ENCODE data around the gene ZC3H7B. TPM values are rescaled to one million over a fixed set of nuclear protein-coding genes. Genes with fewer than 3 reads are reported as not detected.

The ZC3H7B gene
- total RNA-seq, 2 experiments from 2014 or later = 29.5 to 32.7 TPM

DNA sequence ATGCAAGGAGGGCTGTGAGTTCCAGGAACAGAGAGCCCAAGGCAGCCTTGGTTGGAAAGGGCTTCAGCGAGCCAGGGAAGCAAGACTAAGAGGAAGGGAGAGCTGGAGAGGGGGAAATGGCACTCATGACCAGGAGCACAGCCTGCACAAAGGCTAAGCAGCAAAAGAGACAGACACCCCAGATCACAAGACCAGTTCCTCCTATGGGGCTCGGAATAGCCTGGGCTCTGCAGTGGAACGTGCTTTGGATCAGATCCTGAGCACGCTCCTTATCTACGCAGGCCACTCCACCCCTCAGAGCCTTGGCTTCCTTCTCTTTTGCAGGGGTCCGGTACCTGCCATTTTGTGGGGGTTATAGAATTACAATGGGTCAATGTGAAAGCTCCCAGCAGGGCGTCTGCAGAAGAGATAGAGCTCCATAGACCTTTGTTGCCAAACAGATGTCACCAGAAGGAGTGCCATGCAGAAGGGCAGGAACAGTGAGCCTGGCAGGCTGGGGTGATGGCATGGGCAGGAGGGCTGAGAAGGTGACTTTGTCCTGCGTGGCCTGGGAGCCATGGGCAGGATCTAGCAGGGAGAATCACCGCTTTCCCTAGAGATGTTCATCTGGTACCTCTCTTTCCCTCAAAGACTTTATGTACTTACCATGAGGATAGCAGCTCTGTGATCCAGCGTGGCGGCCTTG is 33.8 kb downstream of the ZC3H7B start:
- H3K36me3 Mint-ChIP-seq (ENCODE audit: low read depth) = peaks cover 53% of the 10 kb centered on the region
- ATAC-seq (ENCODE audit: poor library complexity) (no peak), DNase-seq (peak in 1 of 14 experiments; percentile 7)
- peaks cover 9% of the 10 kb centered on the region for H3K4me1 ChIP-seq (ENCODE audit: insufficient read depth, low read length)
- H3K4me1 Mint-ChIP-seq (ENCODE audit: low read depth) = peaks cover 10% of the 10 kb centered on the region
- H3K4me3 ChIP-seq (ENCODE audit: low read length) = no peak overlapping the region
- POLR2A ChIA-PET = interaction anchor here (0.6 to 0.7 kb wide), 2 partner anchors 142 to 479 kb away, joined by 3 read pairs; partner anchors contain the start of gene ST13
- H3K27ac Mint-ChIP-seq = peak overlapping the region; percentile 19
- H3K9me3 ChIP-seq (ENCODE audit: control insufficient read depth in 1 of 2, insufficient read depth in 1 of 2, low read length in 2 of 2) = no peaks in the 10 kb centered on the region
- no peak for TF ChIP-seq CTCF (IDR thresholded peaks at IDR 0.05)
- intact Hi-C loops (cut with DNase I, micrococcal nuclease) = no loop called here
- H3K27ac ChIP-seq (ENCODE audit: low read depth in 1 of 2, low read length in 2 of 2) = no peak overlapping the region
- H3K9me3 Mint-ChIP-seq = no peaks in the 10 kb centered on the region
- H3K27me3 Mint-ChIP-seq = no peaks in the 10 kb centered on the region
- CTCF ChIA-PET = no interaction called here
- H3K36me3 ChIP-seq (ENCODE audit: insufficient read depth, low read length) = peaks cover 54% of the 10 kb centered on the region
- H3K27me3 ChIP-seq (ENCODE audit: control insufficient read depth in 1 of 2, insufficient read depth in 2 of 2, low read length in 2 of 2) = no peaks in the 10 kb centered on the region
- H3K4me3 Mint-ChIP-seq = no peak overlapping the region

DNA sequence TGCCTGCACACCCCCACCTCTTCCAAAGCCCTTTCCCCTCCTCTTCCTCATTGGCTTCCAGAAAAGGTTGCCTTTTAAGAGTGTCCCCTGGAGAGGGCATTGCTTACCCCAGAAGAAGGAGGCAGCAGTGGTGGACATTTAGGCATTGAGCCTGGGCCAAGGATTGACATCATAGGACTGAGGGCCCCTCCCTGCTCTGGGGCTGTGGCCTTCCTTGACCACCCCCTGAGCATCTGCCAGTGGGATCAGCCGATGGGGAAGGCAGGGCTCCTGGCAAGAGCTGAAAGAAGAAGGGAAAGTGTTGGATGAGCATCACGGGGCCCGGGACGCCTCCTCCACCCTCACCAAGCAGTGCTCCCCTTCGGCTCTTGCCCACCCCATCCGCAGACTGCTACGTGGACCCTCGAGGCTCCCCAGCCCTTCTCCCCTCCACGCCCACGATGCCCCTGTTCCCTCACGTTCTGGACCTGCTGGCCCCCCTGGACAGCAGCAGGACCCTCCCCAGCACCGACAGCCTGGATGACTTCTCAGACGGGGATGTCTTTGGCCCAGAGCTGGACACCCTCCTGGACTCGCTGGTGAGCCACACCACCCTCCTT is 37.4 kb downstream of the ZC3H7B start:
- H3K27ac Mint-ChIP-seq = no peak overlapping the region
- peaks cover 10% of the 10 kb centered on the region for H3K4me1 Mint-ChIP-seq (ENCODE audit: low read depth)
- Histone ChIP-seq H3K4me3 (ENCODE audit: low read length) (no peak overlapping the region), H3K36me3 (ENCODE audit: insufficient read depth, low read length) (peaks cover 59% of the 10 kb centered on the region), H3K4me1 (ENCODE audit: insufficient read depth, low read length) (peaks cover 9% of the 10 kb centered on the region), H3K9me3 (ENCODE audit: control insufficient read depth in 1 of 2, insufficient read depth in 1 of 2, low read length in 2 of 2) (no peaks in the 10 kb centered on the region), H3K27me3 (ENCODE audit: control insufficient read depth in 1 of 2, insufficient read depth in 2 of 2, low read length in 2 of 2) (no peaks in the 10 kb centered on the region), H3K27ac (ENCODE audit: low read depth in 1 of 2, low read length in 2 of 2) (no peak overlapping the region)
- ChIA-PET POLR2A (no interaction called here), CTCF (no interaction called here)
- intact Hi-C loops (cut with DNase I, micrococcal nuclease) = no loop called here
- H3K36me3 Mint-ChIP-seq (ENCODE audit: low read depth) = peaks cover 50% of the 10 kb centered on the region
- no peaks in the 10 kb centered on the region for H3K27me3 Mint-ChIP-seq
- no peak for DNase-seq
- TF ChIP-seq CTCF (IDR thresholded peaks at IDR 0.05) = no peak
- no peaks in the 10 kb centered on the region for H3K9me3 Mint-ChIP-seq
- no peak for ATAC-seq (ENCODE audit: poor library complexity)
- H3K4me3 Mint-ChIP-seq = no peak overlapping the region

GRCh38 chr22:41339823-41340222 is 38.5 kb downstream of the ZC3H7B start:
- H3K4me1 Mint-ChIP-seq (ENCODE audit: low read depth) = peaks cover 10% of the 10 kb centered on the region
- Histone ChIP-seq H3K4me3 (ENCODE audit: low read length) (no peak overlapping the region), H3K27ac (ENCODE audit: low read depth in 1 of 2, low read length in 2 of 2) (no peak overlapping the region), H3K9me3 (ENCODE audit: control insufficient read depth in 1 of 2, insufficient read depth in 1 of 2, low read length in 2 of 2) (no peaks in the 10 kb centered on the region), H3K27me3 (ENCODE audit: control insufficient read depth in 1 of 2, insufficient read depth in 2 of 2, low read length in 2 of 2) (no peaks in the 10 kb centered on the region), H3K36me3 (ENCODE audit: insufficient read depth, low read length) (peaks cover 59% of the 10 kb centered on the region), H3K4me1 (ENCODE audit: insufficient read depth, low read length) (peaks cover 9% of the 10 kb centered on the region)
- DNase-seq (no peak), ATAC-seq (ENCODE audit: poor library complexity) (no peak)
- H3K36me3 Mint-ChIP-seq (ENCODE audit: low read depth) = peaks cover 54% of the 10 kb centered on the region
- TF ChIP-seq CTCF (IDR thresholded peaks at IDR 0.05) = no peak
- POLR2A ChIA-PET = no interaction called here
- H3K27ac Mint-ChIP-seq = no peak overlapping the region
- H3K27me3 Mint-ChIP-seq = no peaks in the 10 kb centered on the region
- intact Hi-C loops (cut with DNase I, micrococcal nuclease) = no loop called here
- CTCF ChIA-PET = no interaction called here
- no peaks in the 10 kb centered on the region for H3K9me3 Mint-ChIP-seq
- no peak overlapping the region for H3K4me3 Mint-ChIP-seq

Data from CD4-positive, alpha-beta T cell (primary cell).